Kidney epithelial cell (primary cell): Measurements from ENCODE around the gene TRIM65. TPM values are rescaled to one million over a fixed set of nuclear protein-coding genes. Genes with fewer than 3 reads are reported as not detected.

Experiments
- DNase-seq: peaks from one replicate; pipeline ENCODE4 v3.0.0-alpha.2; 2010; ENCODE audit warnings: low read depth
- H3K27me3 ChIP-seq: 2 replicates; pipeline ENCODE4 v1.6.0; 2011; ENCODE audit warnings: low read length; ENCODE audit not compliant: control insufficient read depth, insufficient read depth
- H3K36me3 ChIP-seq: 2 replicates; pipeline ENCODE4 v1.5.1; 2011; ENCODE audit warnings: low read length; ENCODE audit not compliant: control insufficient read depth, insufficient read depth
- H3K4me3 ChIP-seq: 2 replicates; pipeline ENCODE4 v1.5.1; 2011; ENCODE audit warnings: low read depth, mild to moderate bottlenecking, control low read depth, low read length
- total RNA-seq: library from RNA; depleted of rRNA; stranded (reverse); fragments of >200 nt; gene quantifications from 2 replicates; pipeline ENCODE4 v1.2.3, GENCODE V29; 2015
- TF ChIP-seq, protein P1 (sequence below): IDR thresholded peaks from 2 replicates; pipeline ENCODE4 v1.5.1; 2011; ENCODE audit warnings: mild to moderate bottlenecking, moderate library complexity, low read length, control low read depth, inconsistent platforms; ENCODE audit not compliant: insufficient read depth, poor library complexity, severe bottlenecking

TRIM65 gene
- total RNA-seq, 1 donor from 2014 or later = 31.8 TPM

DNA sequence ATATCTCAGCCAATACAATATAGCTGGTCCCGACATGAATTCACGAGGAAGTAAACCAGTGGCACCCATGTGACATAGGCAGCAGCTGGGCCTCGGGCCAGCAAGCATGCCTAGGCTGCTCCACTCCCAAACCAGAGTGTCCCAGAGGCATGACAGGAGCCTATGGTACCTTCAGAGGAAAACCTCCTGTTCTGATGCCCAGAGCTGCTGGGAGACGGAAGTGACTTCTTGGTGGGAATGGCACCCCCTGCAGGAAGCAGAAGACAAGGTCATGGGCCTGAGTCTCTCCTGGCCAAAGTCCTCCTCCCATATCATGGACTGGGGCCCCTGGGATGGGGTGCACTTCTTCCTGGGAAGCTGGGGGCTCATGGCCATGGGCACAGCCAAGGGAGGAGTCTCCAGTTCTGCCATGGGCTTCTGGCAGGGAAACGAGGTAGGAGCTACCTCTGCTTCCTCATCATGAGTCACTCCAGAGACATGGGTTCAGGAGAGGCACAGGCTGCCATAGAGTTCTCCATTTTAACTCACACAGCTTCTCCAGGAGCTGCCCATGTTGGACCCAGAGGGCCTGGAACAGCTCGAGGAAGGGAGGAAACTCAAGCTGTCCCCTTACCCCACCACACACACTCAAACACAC lies 30.7 kb upstream of the TRIM65 start:
- no peaks in the 10 kb centered on the region for H3K27me3 ChIP-seq
- no peak overlapping the region for H3K4me3 ChIP-seq
- H3K36me3 ChIP-seq = no peaks in the 10 kb centered on the region
- DNase-seq = no peak
- TF ChIP-seq, protein P1, sequence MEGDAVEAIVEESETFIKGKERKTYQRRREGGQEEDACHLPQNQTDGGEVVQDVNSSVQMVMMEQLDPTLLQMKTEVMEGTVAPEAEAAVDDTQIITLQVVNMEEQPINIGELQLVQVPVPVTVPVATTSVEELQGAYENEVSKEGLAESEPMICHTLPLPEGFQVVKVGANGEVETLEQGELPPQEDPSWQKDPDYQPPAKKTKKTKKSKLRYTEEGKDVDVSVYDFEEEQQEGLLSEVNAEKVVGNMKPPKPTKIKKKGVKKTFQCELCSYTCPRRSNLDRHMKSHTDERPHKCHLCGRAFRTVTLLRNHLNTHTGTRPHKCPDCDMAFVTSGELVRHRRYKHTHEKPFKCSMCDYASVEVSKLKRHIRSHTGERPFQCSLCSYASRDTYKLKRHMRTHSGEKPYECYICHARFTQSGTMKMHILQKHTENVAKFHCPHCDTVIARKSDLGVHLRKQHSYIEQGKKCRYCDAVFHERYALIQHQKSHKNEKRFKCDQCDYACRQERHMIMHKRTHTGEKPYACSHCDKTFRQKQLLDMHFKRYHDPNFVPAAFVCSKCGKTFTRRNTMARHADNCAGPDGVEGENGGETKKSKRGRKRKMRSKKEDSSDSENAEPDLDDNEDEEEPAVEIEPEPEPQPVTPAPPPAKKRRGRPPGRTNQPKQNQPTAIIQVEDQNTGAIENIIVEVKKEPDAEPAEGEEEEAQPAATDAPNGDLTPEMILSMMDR = peak; percentile 23

GRCh38 chr17:75926456-75926855 lies 29.7 kb upstream of the TRIM65 start:
- DNase-seq = no peak
- Histone ChIP-seq H3K36me3 (no peaks in the 10 kb centered on the region), H3K4me3 (no peak overlapping the region), H3K27me3 (no peaks in the 10 kb centered on the region)
- TF ChIP-seq, protein P1 = no peak

DNA sequence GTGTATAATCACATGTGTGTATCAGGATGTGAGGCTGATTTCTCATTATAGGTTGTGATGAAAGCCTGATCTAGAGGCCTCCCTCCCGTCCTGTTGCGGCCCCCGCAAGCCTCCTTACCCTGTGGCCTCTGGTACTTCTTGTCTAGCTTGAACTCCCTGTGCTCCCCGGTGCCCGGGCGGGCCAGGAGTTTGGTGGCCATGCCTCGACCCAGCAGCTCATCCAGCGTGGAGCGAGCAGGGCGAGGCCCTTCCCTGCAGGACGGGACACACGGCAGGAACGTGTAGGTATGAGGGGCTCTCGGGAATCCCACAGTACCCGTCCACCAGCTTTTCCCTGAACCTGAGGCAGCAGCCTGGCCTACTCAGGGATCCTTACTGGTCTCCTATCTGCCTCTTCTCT lies 29.2 kb upstream of the TRIM65 start:
- Histone ChIP-seq H3K4me3 (no peak overlapping the region), H3K27me3 (no peaks in the 10 kb centered on the region), H3K36me3 (no peaks in the 10 kb centered on the region)
- TF ChIP-seq, protein P1 = no peak
- DNase-seq = no peak

DNA sequence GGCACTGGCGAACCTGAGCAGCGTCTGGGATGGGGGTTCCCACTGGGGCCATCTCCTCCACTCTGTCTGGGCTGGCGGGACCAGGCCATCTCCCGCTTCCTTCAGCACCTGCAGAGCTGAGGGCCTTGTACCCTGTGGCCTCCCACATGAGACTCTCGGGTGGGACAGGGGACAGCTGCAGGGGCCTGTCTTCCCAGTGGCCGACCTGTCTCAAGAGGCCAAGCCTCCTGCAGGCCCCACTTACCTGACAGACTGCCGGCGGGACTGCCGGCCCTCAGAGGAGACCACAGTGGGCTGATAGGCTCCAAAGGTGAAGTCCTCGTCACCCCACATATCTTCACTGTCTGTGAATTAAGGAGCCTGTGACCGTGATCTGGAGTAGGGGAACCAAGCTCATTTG lies 28.4 kb upstream of the TRIM65 start:
- Histone ChIP-seq H3K27me3 (no peaks in the 10 kb centered on the region), H3K36me3 (no peaks in the 10 kb centered on the region), H3K4me3 (no peak overlapping the region)
- TF ChIP-seq, protein P1 = no peak
- no peak for DNase-seq

GRCh38 chr17:75922963-75923874 lies 26.5 kb upstream of the TRIM65 start:
- TF ChIP-seq, protein P1 = no peak
- no peaks in the 10 kb centered on the region for H3K27me3 ChIP-seq
- no peak for DNase-seq
- no peak overlapping the region for H3K4me3 ChIP-seq
- no peaks in the 10 kb centered on the region for H3K36me3 ChIP-seq
